Esophagus (tissue), 2 donors: Measurements from ENCODE around the gene C11orf91. TPM values are rescaled to one million over a fixed set of nuclear protein-coding genes. Genes with fewer than 3 reads are reported as not detected.
A peak's percentile ranks its signal among the peaks of the same experiment; 100 is the strongest.

Source experiments
- H3K27ac ChIP-seq, 2 donors: one replicate each; pipeline ENCODE4 v1.5.1; 2013; ENCODE audit warnings: low read depth in 2 of 2, mild to moderate bottlenecking in 2 of 2, inconsistent platforms in 1 of 2, low read length in 1 of 2, moderate library complexity in 1 of 2
- H3K27me3 ChIP-seq, 2 donors: one replicate each; pipeline ENCODE4 v1.6.1; 2013; ENCODE audit warnings: low read length in 2 of 2, control low read depth in 1 of 2, mild to moderate bottlenecking in 1 of 2; ENCODE audit not compliant: insufficient read depth in 2 of 2, control insufficient read depth in 1 of 2
- H3K36me3 ChIP-seq, 2 donors: one replicate each; pipeline ENCODE4 v1.6.1; 2013; ENCODE audit warnings: low read length in 1 of 2; ENCODE audit not compliant: control insufficient read depth in 2 of 2, insufficient read depth in 2 of 2
- H3K4me1 ChIP-seq, 2 donors: one replicate each; pipeline ENCODE4 v1.6.1; 2013; ENCODE audit warnings: low read length in 1 of 2; ENCODE audit not compliant: control insufficient read depth in 2 of 2, insufficient read depth in 2 of 2
- H3K4me3 ChIP-seq, 2 donors: one replicate each; pipeline ENCODE4 v1.5.1; 2013; ENCODE audit warnings: low read length in 2 of 2, mild to moderate bottlenecking in 2 of 2, low read depth in 1 of 2, moderate library complexity in 1 of 2
- H3K9me3 ChIP-seq, 2 donors: one replicate each; pipeline ENCODE4 v1.6.1; 2013; ENCODE audit warnings: mild to moderate bottlenecking in 2 of 2, low read depth in 1 of 2, low read length in 1 of 2, moderate library complexity in 1 of 2; ENCODE audit not compliant: control insufficient read depth in 2 of 2, insufficient read depth in 1 of 2
- WGBS, 2 donors: extraction: QIAGEN DNeasy Blood & Tissue Kit; methylation state at CpG; one replicate each; pipeline ENCODE4 v1.1.7; 2013; 5-methylcytosine and 5-hydroxymethylcytosine counted together
- polyA plus RNA-seq, 2 donors: library from polyadenylated mRNA; stranded (reverse); fragments of 200-250 nt; gene quantifications; one replicate each; pipeline ENCODE4 v1.2.3, GENCODE V29; 2013
- donor health status: healthy with polysubstance abuse.
- donor health status: Bipolar disorder and iron deficiency.

Gene C11orf91, protein sequence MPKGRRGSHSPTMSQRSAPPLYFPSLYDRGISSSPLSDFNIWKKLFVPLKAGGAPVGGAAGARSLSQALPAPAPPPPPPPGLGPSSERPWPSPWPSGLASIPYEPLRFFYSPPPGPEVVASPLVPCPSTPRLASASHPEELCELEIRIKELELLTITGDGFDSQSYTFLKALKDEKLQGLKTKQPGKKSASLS
- polyA plus RNA-seq = under 1 TPM; 0.21 to 0.51 TPM

DNA sequence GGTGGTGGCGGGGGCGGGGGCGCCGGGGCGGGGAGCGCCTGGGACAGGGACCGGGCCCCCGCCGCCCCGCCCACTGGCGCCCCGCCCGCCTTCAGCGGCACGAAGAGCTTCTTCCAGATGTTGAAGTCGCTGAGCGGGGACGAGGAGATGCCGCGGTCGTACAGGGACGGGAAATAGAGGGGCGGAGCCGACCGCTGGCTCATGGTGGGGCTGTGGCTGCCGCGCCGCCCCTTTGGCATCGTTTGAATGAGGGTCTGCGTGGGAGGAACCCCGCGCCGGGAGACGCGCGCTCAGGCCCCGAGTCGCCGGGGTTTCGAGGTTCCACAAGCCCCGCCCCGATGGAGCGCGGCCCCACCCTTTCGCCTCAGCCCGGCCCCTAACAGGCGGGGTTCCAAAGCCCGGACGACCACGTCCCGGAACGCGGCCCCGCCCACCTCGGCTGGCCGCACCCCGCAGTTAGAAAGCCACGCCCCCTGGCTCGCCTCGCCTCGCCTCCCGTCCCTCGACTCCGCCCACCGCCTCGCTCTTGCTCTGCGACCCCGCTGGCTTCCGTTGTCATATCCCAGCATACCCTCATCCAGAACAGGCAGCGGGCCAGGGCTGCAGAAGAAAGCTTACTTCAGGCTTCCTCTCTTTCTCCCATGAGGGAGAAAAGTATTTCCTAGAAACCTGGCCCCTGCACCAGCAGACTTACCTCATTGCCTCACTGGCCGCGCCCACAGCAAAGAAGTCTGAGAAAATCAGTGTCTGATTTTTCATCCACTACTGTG lies at the start of gene C11orf91:
Gene C11orf91, minus strand, starts transcription at position 325 of the 770 bp plus-strand sequence. Its CDS starts 86 bp downstream, at position 239.
- Histone ChIP-seq H3K9me3 (no peaks in the 10 kb centered on the region), H3K4me1 (peaks cover 4 to 8% of the 10 kb centered on the region in 2 donors), H3K27ac (peak within 1 kb of the TSS; percentile 92 to 96), H3K27me3 (no peaks in the 10 kb centered on the region), H3K4me3 (peak within 1 kb of the TSS; percentile 51 to 61), H3K36me3 (no peaks in the 10 kb centered on the region)
- 0 to 1% methylated on average over 43 to 72 of the region's 72 CpGs for WGBS, 2 donors

DNA sequence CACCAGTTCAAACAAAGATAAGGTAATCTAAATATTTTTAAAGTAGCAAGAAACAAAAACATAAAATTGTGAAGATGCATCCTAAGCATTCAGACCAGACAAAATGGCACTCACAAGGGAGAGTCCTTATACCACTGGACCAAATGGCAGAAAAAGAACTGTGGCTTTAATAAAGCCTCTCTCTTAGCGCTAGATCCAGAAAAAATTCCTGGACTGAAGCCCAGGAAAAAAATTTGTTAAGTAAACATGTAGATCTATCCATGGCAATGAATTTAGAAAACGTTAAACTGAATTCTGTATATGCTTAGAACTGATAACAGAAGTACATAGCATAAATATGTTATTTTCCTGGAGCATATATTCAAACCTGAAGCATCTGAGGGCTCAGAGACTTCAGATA lies 47.4 kb upstream of the C11orf91 start:
- no peak overlapping the region for H3K27ac ChIP-seq

DNA sequence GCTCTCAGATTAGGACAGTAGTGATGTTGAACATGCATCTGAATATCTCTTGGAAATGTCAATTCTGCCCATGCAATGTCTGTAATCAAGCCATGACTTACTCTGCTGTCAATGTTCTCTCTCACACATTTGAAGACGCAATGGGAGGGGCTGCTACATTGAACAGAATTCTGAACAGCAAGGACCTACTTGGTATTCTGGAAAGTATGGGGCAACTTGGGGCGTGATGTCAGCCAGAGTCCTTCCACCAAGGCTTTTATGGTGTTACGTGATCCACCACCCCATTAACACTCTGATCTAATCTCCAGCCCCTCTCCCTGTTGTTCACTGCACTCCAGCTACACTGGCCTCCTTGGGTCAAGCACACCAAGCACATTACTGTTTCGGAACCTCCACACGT lies 42.7 kb upstream of the C11orf91 start:
- Histone ChIP-seq H3K27me3 (no peaks in the 10 kb centered on the region), H3K9me3 (no peaks in the 10 kb centered on the region), H3K27ac (no peak overlapping the region), H3K4me3 (no peak overlapping the region), H3K36me3 (peaks cover 3 to 7% of the 10 kb centered on the region in 2 donors), H3K4me1 (no peaks in the 10 kb centered on the region)
- 88 to 92% methylated on average over 5 of the region's 5 CpGs for WGBS, 2 donors

More for the DNA sequence above, 47.4 kb upstream of the C11orf91 start:
- H3K4me3 ChIP-seq = no peak overlapping the region
- H3K36me3 ChIP-seq = peaks cover 3 to 4% of the 10 kb centered on the region in 2 donors
- 14 to 17% methylated on average over 2 of the region's 2 CpGs for WGBS, 2 donors
- no peaks in the 10 kb centered on the region for H3K9me3 ChIP-seq
- H3K4me1 ChIP-seq = no peaks in the 10 kb centered on the region
- no peaks in the 10 kb centered on the region for H3K27me3 ChIP-seq

DNA sequence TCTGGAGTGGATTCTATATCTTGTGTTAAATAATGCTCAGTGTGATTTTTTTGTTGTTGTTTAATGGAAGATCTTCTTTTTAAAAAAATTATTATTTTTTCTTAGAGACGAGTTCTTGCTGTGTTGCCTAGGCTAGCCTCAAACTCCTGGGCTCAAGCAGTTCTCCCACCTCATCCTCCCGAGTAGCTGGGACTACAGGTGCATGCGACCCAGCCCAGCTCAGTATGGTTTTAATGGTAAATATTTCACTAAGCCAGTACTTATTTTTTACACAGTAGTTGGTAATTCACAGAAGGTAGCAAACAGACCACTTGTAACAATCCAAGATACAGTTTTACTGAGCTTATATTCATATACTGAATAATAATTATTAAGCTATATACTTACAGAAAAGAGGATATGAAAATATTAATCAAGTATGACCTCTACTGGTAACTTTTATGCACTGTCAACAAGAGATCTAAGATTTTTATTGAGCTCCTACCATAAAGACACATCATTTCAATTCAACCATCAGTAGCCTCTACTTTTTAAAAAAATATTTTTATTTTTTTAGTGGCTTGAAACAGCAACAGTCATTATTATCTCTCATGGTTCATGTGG lies 41.7 kb upstream of the C11orf91 start:
- Histone ChIP-seq H3K4me3 (no peak overlapping the region), H3K9me3 (no peaks in the 10 kb centered on the region), H3K4me1 (no peaks in the 10 kb centered on the region), H3K36me3 (peaks cover 3 to 7% of the 10 kb centered on the region in 2 donors), H3K27ac (no peak overlapping the region), H3K27me3 (no peaks in the 10 kb centered on the region)
- WGBS, 2 donors = 70 to 82% methylated on average over 3 of the region's 3 CpGs

DNA sequence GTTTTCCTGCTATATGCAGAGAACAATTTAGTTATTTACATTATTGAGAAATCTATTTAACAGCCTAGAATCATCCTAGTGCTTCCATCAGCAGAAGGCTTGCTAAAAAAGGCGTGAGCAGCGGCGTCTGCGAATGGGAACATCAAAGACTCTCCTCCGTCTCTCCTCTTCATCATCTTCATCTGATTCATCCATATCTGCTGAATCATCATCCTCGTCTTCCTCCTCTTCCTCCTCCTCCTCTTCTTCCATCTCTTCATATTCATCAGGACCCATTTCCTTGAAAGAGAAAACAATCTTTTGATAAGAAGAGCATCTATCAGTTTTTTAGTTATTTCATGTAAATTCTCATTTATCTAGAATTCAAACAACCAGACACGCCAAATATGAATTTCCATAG lies 41.2 kb upstream of the C11orf91 start:
- WGBS, 2 donors = 86 to 88% methylated on average over 7 of the region's 7 CpGs
- Histone ChIP-seq H3K36me3 (peaks cover 3 to 7% of the 10 kb centered on the region in 2 donors), H3K4me1 (no peaks in the 10 kb centered on the region), H3K27ac (no peak overlapping the region), H3K27me3 (no peaks in the 10 kb centered on the region), H3K4me3 (no peak overlapping the region), H3K9me3 (no peaks in the 10 kb centered on the region)

DNA sequence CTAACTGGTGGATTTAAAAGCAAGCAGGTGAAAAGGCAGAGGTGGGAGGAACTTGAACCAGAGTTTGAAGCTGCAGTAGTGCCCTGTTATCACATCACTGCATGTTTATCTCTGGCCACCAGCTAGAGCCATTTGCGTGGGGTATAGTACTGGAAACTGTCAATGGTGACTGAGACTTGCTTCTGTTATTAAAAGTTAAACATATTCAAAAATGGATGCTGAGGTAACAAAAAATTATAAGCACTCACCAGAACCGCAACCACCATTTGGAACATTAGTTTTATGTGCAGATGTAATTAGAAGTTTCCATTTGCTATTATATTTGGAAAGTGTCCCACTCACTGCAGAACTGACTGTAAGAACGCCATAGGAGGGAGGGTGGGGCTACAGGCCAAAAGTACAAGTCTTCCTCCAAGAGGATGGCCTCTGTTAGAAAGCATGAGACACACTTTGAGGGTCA lies 36.8 kb upstream of the C11orf91 start:
- Histone ChIP-seq H3K9me3 (no peaks in the 10 kb centered on the region), H3K27me3 (no peaks in the 10 kb centered on the region), H3K4me3 (no peak overlapping the region), H3K36me3 (no peaks in the 10 kb centered on the region), H3K27ac (peak overlapping the region; percentile 69 to 96), H3K4me1 (peaks cover 3% of the 10 kb centered on the region in 2 donors)
- WGBS, 2 donors = 48 to 51% methylated on average over 3 of the region's 3 CpGs

DNA sequence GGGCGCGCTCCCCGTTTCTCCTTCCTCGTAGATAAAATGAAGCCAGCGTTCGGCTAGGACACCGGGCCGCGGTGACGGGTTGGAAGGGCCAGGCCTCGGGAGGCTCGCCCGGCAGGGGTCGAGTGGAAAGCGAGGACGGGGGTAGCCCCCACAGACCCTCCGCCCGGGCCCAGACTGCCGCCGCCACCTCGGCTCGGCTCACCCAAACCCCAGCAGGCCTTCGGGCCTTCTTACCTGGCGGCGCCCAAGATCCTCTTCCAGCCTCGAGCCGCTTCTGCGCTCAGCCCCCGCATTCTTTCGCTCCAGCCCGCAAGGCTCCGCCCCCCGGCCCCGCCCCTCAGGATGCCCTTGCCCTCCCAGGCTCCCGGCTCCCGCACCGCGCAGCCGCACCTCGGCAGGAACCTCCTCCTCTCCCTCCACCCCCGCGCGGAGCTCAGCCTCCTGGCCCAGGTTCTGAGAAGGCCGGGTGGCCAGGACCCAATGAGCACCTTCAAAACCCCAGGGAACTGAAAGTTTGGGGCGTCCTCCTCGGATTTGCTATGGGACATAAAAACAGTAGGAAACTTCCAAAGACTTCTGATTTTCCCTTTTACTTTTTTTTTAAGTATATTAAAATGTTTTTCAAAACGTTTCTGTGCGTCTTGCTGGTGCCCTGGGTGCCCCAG lies 35.7 kb upstream of the C11orf91 start, which contains the start of gene CD59:
Gene CD59, minus strand, starts transcription at position 276 of the 665 bp plus-strand sequence. CDS start 13,978 bp downstream, outside the sequence.
- Histone ChIP-seq H3K27ac (peak within 1 kb of the TSS; percentile 85 to 96), H3K9me3 (no peaks in the 10 kb centered on the region), H3K4me1 (peaks cover 5% of the 10 kb centered on the region in 2 donors), H3K27me3 (no peaks in the 10 kb centered on the region), H3K4me3 (peak within 1 kb of the TSS; percentile 69 to 95), H3K36me3 (no peaks in the 10 kb centered on the region)
- 1% methylated on average over 36 to 48 of the region's 48 CpGs for WGBS, 2 donors

DNA sequence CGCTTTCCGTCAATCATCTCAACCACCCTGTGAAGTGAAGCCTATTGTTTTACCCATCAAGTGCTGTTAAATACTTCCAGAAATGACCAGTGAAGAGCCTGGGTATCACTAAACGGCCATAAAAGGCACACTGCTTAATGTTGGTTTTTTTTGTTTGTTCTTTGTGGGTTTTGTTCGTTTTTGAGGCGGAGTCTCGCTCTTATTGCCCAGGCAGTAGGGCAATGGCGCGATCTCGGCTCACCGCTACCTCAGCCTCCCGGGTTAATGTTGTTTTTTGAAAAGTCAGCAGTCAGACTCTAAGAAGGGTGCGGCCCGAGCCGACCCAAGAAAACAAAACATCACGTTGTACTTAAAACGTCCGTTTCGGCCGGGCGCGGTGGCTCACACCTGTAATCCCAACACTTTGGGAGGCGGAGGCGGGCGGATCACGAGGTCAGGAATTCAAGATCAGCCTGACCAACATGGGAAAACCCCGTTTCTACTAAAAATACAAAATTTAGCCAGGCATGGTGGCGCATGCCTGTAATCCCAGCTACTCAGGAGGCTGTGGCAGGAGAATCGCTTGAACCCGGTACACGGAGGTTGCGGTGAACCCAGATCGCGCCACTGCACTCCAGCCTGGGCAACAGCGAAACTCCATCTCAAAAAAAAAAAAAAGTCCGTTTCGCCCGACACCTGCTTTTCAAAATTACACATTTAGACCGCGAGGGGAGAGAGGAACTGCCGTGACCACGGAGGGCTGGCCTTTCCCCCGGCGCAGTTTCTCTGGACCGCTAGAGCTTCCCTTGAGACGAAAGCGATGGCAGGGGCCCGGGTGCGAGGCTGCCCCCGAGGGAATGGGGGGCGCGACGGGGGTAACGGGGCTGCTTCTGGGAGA lies 34.9 kb upstream of the C11orf91 start:
- H3K9me3 ChIP-seq = no peaks in the 10 kb centered on the region
- H3K27ac ChIP-seq = peak overlapping the region; percentile 85 to 96
- H3K4me1 ChIP-seq = peaks cover 5% of the 10 kb centered on the region in 2 donors
- peak overlapping the region; percentile 69 to 95 for H3K4me3 ChIP-seq
- no peaks in the 10 kb centered on the region for H3K36me3 ChIP-seq
- H3K27me3 ChIP-seq = no peaks in the 10 kb centered on the region
- WGBS, 2 donors = 1% methylated on average over 53 of the region's 53 CpGs
